DOHH2 (cell line): Measurements from ENCODE around the gene G6PC3.

Source experiments
- H3F3A ChIP-seq: fragments of 200-600 bp; sonication (generic), shearing (Covaris generic); 2 replicates; pipeline ENCODE4 v1.6.0; 2016; ENCODE audit warnings: antibody characterized with exemption, mild to moderate bottlenecking; ENCODE audit not compliant: control insufficient read depth, insufficient read depth
- H3K27ac ChIP-seq: fragments of 200-600 bp; sonication (generic); 2 replicates; pipeline ENCODE4 v1.5.1; 2014; ENCODE audit warnings: low read depth, mild to moderate bottlenecking, low read length, moderate library complexity
- H3K27me3 ChIP-seq: fragments of 200-600 bp; sonication (generic); 2 replicates; pipeline ENCODE4 v1.6.1; 2014; ENCODE audit warnings: mild to moderate bottlenecking, low read length, mixed read lengths; ENCODE audit not compliant: control insufficient read depth
- H3K36me3 ChIP-seq: fragments of 200-600 bp; sonication (generic); 2 replicates; pipeline ENCODE4 v1.6.1; 2014; ENCODE audit warnings: mild to moderate bottlenecking, low read length, moderate library complexity, mixed read lengths; ENCODE audit not compliant: control insufficient read depth
- H3K4me1 ChIP-seq: fragments of 200-600 bp; sonication (generic); 2 replicates; pipeline ENCODE4 v1.6.1; 2014; ENCODE audit warnings: mild to moderate bottlenecking, low read length, mixed read lengths; ENCODE audit not compliant: control insufficient read depth
- H3K4me2 ChIP-seq: fragments of 200-600 bp; sonication (generic); 2 replicates; pipeline ENCODE4 v1.6.0; 2014; ENCODE audit warnings: mild to moderate bottlenecking, low read length, moderate library complexity
- H3K4me3 ChIP-seq: fragments of 200-600 bp; sonication (generic); 2 replicates; pipeline ENCODE4 v1.5.1; 2014; ENCODE audit warnings: mild to moderate bottlenecking, low read length, mixed read lengths
- H3K79me2 ChIP-seq: fragments of 200-600 bp; sonication (generic); 2 replicates; pipeline ENCODE4 v1.6.1; 2014; ENCODE audit warnings: mild to moderate bottlenecking, low read length, mixed read lengths; ENCODE audit not compliant: control insufficient read depth
- H3K9me2 ChIP-seq: fragments of 200-600 bp; sonication (generic); replicated peaks from 2 replicates; pipeline ENCODE4 v1.6.1; 2014; ENCODE audit warnings: mild to moderate bottlenecking, low read length, mixed read lengths; ENCODE audit not compliant: control insufficient read depth
- H3K9me3 ChIP-seq: fragments of 200-600 bp; sonication (generic); 2 replicates; pipeline ENCODE4 v1.6.1; 2014; ENCODE audit warnings: antibody characterized with exemption, low read length, mixed read lengths; ENCODE audit not compliant: control insufficient read depth, insufficient read depth
- H4K20me1 ChIP-seq: fragments of 200-600 bp; sonication (generic); 2 replicates; pipeline ENCODE4 v1.6.0; 2014; ENCODE audit warnings: low read depth, mild to moderate bottlenecking, antibody characterized with exemption, low read length, moderate library complexity; ENCODE audit not compliant: control insufficient read depth, insufficient read depth
- CTCF ChIP-seq: fragments of 200-600 bp; sonication (generic); IDR thresholded peaks from one replicate; pipeline ENCODE4 v1.5.1; 2014; ENCODE audit warnings: antibody characterized with exemption, mild to moderate bottlenecking, low read depth, low read length; ENCODE audit not compliant: poor library complexity, severe bottlenecking
- EZH2phosphoT487 ChIP-seq: fragments of 200-600 bp; sonication (generic); IDR thresholded peaks from 2 replicates; pipeline ENCODE4 v1.6.1; 2017; ENCODE audit warnings: borderline replicate concordance, mild to moderate bottlenecking, antibody characterized with exemption, low read length, moderate library complexity, mixed read lengths

Gene G6PC3

GRCh38 chr17:44083250-44083849 lies 12.8 kb downstream of the G6PC3 start:
- Histone ChIP-seq H4K20me1 (no peaks in the 10 kb centered on the region), H3K79me2 (no peaks in the 10 kb centered on the region), H3K36me3 (peaks cover 12% of the 10 kb centered on the region; the same call in 1 of the 2 replicates), H3K4me2 (no peak overlapping the region), H3K4me1 (peaks cover 10% of the 10 kb centered on the region), H3K9me3 (no peaks in the 10 kb centered on the region), H3K9me2 (no peaks in the 10 kb centered on the region), H3K4me3 (no peak overlapping the region), H3K27me3 (no peaks in the 10 kb centered on the region), H3K27ac (no peak overlapping the region), H3F3A (no peaks in the 10 kb centered on the region)
- TF ChIP-seq EZH2phosphoT487: no peak
- TF ChIP-seq CTCF: no peak

GRCh38 chr17:44084131-44084538 lies 13.6 kb downstream of the G6PC3 start:
- TF ChIP-seq EZH2phosphoT487 (no peak), CTCF (peak; percentile 57)
- Histone ChIP-seq H3K36me3 (peaks cover 10% of the 10 kb centered on the region; the same call in 1 of the 2 replicates), H3K4me3 (no peak overlapping the region), H3K27me3 (no peaks in the 10 kb centered on the region), H3K4me1 (peaks cover 10% of the 10 kb centered on the region), H3K27ac (no peak overlapping the region), H3K9me3 (no peaks in the 10 kb centered on the region), H3K9me2 (no peaks in the 10 kb centered on the region), H3K79me2 (no peaks in the 10 kb centered on the region), H4K20me1 (no peaks in the 10 kb centered on the region), H3F3A (no peaks in the 10 kb centered on the region), H3K4me2 (no peak overlapping the region)

- Histone ChIP-seq H3K9me3 (no peaks in the 10 kb centered on the region), H3K79me2 (no peaks in the 10 kb centered on the region), H3K27ac (no peak overlapping the region), H3K27me3 (no peaks in the 10 kb centered on the region), H3K4me3 (no peak overlapping the region), H3K36me3 (peaks cover 10% of the 10 kb centered on the region; the same call in 1 of the 2 replicates), H3K4me1 (peaks cover 6% of the 10 kb centered on the region), H3K4me2 (no peak overlapping the region), H4K20me1 (no peaks in the 10 kb centered on the region), H3F3A (no peaks in the 10 kb centered on the region), H3K9me2 (no peaks in the 10 kb centered on the region)
- no peak for TF ChIP-seq EZH2phosphoT487
- TF ChIP-seq CTCF: no peak
Measured at GRCh38 chr17:44084921-44085320, 14.4 kb downstream of the G6PC3 start.
